GM18517 (cell line): ENCODE results near the gene MTERF4.

Experiments
- ATAC-seq: cut with Tn5 transposase; IDR thresholded peaks from one replicate; pipeline ENCODE4 v1.9.1; 2021; ENCODE audit warnings: mild to moderate bottlenecking, moderate library complexity; ENCODE audit not compliant: unreplicated experiment

MTERF4 gene

DNA sequence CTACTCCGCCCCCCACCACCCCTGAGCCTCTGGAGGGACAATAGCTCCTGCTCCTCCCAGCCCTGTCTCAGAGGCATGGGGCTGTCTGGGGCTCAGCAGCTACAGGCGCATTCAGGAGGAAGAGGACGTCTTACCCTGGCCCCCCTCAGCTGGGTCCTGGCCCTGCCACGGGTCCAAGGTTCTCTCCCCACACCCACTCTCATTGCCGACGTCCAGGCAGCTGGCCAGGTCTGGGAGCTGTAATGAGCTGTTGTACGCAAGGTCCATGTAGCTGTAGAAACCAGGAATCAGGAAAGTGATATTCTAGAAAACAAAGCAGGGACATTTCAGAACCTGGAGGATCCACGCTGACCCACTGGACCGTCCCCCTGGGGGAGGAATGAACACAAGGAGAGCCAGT, 33.6 kb upstream of the MTERF4 start:
- no peak for ATAC-seq

DNA sequence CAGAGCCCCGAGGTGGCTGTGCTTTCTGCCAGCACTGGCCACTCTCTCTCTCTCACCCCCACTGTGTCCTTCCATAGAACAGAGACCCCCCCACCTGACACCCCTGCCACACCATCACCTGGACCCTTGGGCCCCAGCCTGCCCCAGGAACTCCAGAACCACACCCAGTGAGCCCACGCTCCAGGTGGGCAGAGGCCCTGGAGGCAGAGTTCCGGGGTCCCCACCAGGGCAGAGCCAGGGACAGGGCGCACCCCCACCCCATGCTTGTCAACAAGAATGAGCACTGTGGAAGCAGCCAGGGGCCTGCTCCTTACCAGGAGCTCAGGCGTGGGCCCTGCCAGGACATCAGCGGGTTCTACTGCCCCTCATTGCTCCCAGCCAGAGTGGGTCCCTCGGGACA, 32.6 kb upstream of the MTERF4 start:
- ATAC-seq: no peak

DNA sequence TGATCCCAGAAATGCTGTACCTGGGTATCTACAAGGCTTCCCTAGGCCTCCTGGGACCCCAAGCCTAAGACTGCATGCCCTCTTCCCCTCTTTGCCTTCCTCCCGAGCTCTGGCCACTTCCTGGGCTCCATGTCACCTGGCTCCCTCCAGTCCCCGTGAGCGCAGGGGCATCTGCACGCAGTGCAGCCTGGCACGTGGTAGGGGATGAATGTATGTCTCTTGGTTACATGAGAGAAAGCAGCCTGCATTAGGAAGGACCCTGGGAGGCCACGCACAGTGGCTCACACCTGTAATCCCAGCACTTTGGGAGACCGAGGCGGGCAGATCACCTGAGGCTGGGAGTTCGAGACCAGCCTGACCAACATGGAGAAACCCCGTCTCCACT, 31.3 kb upstream of the MTERF4 start:
- ATAC-seq: no peak

GRCh38 chr2:241132538-241133435, 30.7 kb upstream of the MTERF4 start:
- ATAC-seq: no peak

GRCh38 chr2:241131531-241131930, 29.4 kb upstream of the MTERF4 start:
- ATAC-seq: no peak

GRCh38 chr2:241130316-241130715, 28.2 kb upstream of the MTERF4 start:
- ATAC-seq: no peak

GRCh38 chr2:241129086-241129871, 27.2 kb upstream of the MTERF4 start:
- ATAC-seq: no peak

DNA sequence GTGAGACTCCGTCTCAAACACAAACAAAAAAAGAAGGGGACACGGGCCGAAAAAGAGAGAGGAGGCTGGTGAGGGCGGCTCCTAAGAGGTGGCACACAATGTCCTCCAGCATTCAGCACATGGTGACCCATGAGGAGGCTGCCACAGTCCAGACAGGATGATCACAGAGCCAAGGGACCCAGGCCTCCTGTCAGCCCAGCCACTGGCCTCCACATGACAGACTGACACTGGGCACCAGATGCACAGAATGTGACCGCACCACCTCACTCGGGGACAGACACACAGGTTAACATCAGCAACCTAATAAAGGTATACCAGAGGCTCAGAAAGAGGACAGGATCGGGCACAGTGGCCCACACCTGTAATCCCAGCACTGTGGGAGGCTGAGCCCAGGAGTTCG, 26.2 kb upstream of the MTERF4 start:
- no peak for ATAC-seq

DNA sequence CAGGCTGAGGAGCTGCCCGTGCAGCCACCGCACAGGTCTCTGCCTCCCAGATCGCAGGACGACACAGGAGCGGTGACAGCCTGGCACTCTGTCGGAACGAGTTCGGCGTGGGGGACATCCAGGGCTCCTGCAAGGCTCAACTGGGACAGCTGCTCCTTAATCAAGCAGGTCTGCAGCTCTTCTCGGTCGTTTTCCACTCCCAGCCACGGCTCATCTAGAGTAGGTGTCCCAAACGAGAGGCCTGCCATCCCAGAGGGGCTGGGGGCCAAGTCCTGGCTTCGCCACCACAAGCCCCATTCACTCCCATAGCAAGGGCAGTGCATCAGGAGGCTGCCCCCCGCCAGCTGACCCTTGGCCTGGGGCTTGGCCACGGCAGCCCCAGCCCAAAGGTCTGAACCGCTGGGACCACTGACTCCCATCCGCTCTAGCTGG, 24.7 kb upstream of the MTERF4 start:
- no peak for ATAC-seq

- ATAC-seq: no peak
Measured at GRCh38 chr2:241126201-241126611, 24.1 kb upstream of the MTERF4 start.

DNA sequence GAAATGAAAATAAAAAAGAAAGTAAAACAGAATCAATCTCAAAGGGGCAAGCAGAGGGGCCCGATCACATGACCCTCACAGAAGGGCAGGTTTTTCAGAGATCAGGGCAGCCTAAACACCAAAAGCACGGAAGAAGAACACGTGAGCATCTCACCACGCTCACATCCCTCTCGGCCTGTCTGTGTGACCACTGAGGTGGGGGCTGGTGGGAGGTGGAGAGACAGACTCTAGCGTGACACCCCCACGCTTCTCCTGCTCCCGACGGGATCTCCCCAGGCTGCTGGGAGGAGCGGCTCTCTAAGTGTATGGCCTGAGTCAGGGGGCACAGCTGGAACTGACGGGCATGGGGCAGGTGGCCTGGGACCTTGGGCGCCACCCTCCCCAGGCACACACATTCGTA, 23.5 kb upstream of the MTERF4 start:
- ATAC-seq: no peak

- ATAC-seq: no peak
Measured at GRCh38 chr2:241123816-241124536, 21.9 kb upstream of the MTERF4 start.

DNA sequence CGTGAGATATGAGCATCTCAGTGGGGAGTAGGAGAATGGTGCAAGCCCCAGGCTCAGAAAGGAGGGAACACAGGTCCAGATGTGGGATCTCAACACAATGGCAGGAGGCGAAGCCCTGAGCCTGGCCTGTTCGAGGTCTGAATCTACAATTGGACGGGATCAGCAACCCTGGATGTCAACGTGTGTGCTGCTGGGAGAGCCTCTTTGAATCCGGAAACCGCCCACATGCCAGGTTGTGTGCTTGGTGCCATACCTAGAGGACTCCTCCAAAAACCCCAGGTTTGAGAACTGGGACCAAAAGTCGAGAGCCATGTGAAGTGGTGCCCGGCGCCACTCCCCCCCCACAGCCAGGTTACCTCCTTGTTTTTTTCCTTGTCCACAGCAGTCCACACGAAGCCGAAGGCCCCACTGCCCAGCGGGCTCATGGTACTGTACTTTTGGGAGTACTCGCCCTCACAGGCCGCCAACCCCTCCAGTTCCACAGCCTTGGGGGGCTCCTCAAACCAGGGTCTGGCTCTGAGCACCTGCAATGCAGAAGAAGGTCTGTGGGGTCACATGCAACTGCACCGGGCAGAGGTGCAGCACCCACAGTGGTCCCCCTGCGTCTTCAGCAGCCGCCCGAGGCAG, 20.4 kb upstream of the MTERF4 start:
- no peak for ATAC-seq

DNA sequence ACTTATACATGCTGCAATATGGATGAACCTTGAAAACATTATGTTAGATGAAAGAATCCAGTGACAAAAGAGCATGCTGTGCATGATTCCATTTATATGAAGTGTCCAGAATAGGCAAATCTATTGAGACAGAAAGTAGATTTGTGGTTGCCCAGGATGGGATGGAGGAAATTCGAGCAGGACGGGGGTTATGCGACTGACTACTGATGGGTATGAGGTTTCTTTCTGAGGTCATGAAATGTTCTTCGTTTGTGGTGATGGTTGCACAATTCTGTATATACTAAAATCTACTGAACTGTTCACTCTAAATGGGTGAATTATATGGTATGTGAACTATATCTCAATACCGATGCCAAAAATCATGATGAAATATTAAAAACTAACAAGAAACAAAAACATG, 18.9 kb upstream of the MTERF4 start:
- no peak for ATAC-seq

GRCh38 chr2:241120440-241120839, 18.4 kb upstream of the MTERF4 start:
- no peak for ATAC-seq

- ATAC-seq: no peak
Measured at GRCh38 chr2:241118737-241119505, 16.8 kb upstream of the MTERF4 start.

GRCh38 chr2:241116606-241117560, 14.8 kb upstream of the MTERF4 start:
- ATAC-seq: no peak

GRCh38 chr2:241115361-241115760, 13.3 kb upstream of the MTERF4 start:
- ATAC-seq: no peak

- ATAC-seq: no peak
Measured at GRCh38 chr2:241114836-241115235, 12.7 kb upstream of the MTERF4 start.
